RWPE1 (cell line): ENCODE measurements around the gene ZNF786.
A peak's percentile ranks its signal among the peaks of the same experiment; 100 is the strongest.
"Not testable (repeated sequence)": the region's sequence is repeated elsewhere in the genome, so short reads cannot be mapped to it uniquely, and the experiment has no call there.

Experiments
- CTCF ChIA-PET: fragments of 350-600 bp; sonication (Branson Sonifier 250); formaldehyde crosslinking; extraction: SDS; loops from one replicate; lab custom pipeline; 2021; lab: Yijun Ruan, JAX
- POLR2A ChIA-PET: fragments of 400-600 bp; formaldehyde crosslinking; extraction: SDS; loops from one replicate; lab custom pipeline; 2020; ENCODE audit warnings: antibody characterized with exemption; ENCODE audit not compliant: low non-redundant PET; lab: Yijun Ruan, JAX
- DNase-seq: peaks from one replicate; pipeline ENCODE4 v3.0.0; 2012; ENCODE audit warnings: low spot score
- H3K27ac ChIP-seq: fragments of 450-650 bp; 2 replicates; pipeline ENCODE4 v1.5.1; 2017
- CTCF ChIP-seq: fragments of 450-650 bp; conservative IDR thresholded peaks from 2 replicates; pipeline ENCODE4 v1.5.1; 2017; ENCODE audit warnings: low read depth, mild to moderate bottlenecking

ZNF786 gene

GRCh38 chr7:149102666-149103065, 12.1 kb upstream of the ZNF786 start:
- no peak for DNase-seq
- no peak for TF ChIP-seq CTCF
- ChIA-PET CTCF (no interaction called here), POLR2A (no interaction called here)
- no peak overlapping the region for H3K27ac ChIP-seq

GRCh38 chr7:149100821-149101220, 10.3 kb upstream of the ZNF786 start:
- CTCF ChIA-PET = no interaction called here
- TF ChIP-seq CTCF = no peak
- DNase-seq = no peak
- no peak overlapping the region for H3K27ac ChIP-seq
- POLR2A ChIA-PET = no interaction called here

- no peak for DNase-seq
- no peak for TF ChIP-seq CTCF
- CTCF ChIA-PET = no interaction called here
- no peak overlapping the region for H3K27ac ChIP-seq
- POLR2A ChIA-PET = interaction anchor here (0.6 kb wide), 1 partner anchor 19 kb away, joined by 4 read pairs; no protein-coding TSS in a partner anchor
Measured at GRCh38 chr7:149099058-149099457, 8.5 kb upstream of the ZNF786 start.

- ChIA-PET CTCF (interaction anchor here (0.6 kb wide), 1 partner anchor 541 kb away, joined by 6 read pairs; no protein-coding TSS in a partner anchor), POLR2A (no interaction called here)
- no peak for DNase-seq
- TF ChIP-seq CTCF = no peak
- H3K27ac ChIP-seq = no peak overlapping the region
Measured at GRCh38 chr7:149097088-149097487, 6.6 kb upstream of the ZNF786 start.

- CTCF ChIA-PET = no interaction called here
- POLR2A ChIA-PET = no interaction called here
- DNase-seq = no peak
- no peak for TF ChIP-seq CTCF
- no peak overlapping the region for H3K27ac ChIP-seq
Measured at GRCh38 chr7:149093228-149093627, 2.7 kb upstream of the ZNF786 start.

GRCh38 chr7:149092244-149092643, 1.7 kb upstream of the ZNF786 start:
- DNase-seq, POLR2A ChIA-PET: not testable (repeated sequence)
- CTCF ChIA-PET = interaction anchor here (0.6 kb wide), 1 partner anchor 87 kb away, joined by 3 read pairs; no protein-coding TSS in a partner anchor
- peak overlapping the region; percentile 96 for H3K27ac ChIP-seq

- DNase-seq = no peak
- CTCF ChIA-PET = no interaction called here
- no peak for TF ChIP-seq CTCF
- POLR2A ChIA-PET = no interaction called here
- H3K27ac ChIP-seq = no peak overlapping the region
Measured at GRCh38 chr7:149087376-149087775, 3.1 kb downstream of the ZNF786 start.
